ENCODE measurements around the gene TPRN.
A peak's percentile ranks its signal among the peaks of the same experiment; 100 is the strongest.

Gene TPRN

DNA sequence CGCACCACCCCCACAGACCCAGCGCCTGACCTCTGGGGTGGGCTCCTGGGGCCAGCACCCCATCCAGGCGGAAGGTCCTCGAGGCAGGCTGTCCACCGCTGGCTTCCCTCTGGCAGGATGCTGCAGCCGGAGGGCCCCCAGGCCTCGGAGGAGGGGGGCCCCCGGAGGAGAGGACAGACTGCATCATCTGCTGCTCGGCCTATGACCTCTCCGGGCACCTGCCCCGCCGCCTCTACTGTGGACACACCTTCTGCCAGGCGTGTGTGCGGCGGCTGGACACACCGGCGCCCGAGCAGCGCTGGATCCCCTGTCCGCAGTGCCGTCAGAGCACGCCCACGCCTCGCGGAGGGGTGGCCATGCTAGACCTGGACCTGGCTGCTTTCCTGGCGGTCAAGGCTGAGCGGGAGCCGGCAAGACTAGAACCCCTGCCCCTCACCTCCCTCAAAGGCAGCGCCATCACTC is 28.0 kb upstream of the TPRN start:
- no peak overlapping the region for H3K4me2 ChIP-seq (ENCODE audit: low read depth, low read length, poor library complexity, severe bottlenecking)
- TF ChIP-seq, protein P1, sequence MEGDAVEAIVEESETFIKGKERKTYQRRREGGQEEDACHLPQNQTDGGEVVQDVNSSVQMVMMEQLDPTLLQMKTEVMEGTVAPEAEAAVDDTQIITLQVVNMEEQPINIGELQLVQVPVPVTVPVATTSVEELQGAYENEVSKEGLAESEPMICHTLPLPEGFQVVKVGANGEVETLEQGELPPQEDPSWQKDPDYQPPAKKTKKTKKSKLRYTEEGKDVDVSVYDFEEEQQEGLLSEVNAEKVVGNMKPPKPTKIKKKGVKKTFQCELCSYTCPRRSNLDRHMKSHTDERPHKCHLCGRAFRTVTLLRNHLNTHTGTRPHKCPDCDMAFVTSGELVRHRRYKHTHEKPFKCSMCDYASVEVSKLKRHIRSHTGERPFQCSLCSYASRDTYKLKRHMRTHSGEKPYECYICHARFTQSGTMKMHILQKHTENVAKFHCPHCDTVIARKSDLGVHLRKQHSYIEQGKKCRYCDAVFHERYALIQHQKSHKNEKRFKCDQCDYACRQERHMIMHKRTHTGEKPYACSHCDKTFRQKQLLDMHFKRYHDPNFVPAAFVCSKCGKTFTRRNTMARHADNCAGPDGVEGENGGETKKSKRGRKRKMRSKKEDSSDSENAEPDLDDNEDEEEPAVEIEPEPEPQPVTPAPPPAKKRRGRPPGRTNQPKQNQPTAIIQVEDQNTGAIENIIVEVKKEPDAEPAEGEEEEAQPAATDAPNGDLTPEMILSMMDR (conservative IDR thresholded peaks at IDR 0.05; ENCODE audit: low read length): no peak
- no peak for TF ChIP-seq EZH2phosphoT487 (IDR thresholded peaks at IDR 0.05; ENCODE audit: borderline replicate concordance)
- H3K79me2 ChIP-seq (ENCODE audit: insufficient read depth, low read length): no peaks in the 10 kb centered on the region
- no peak overlapping the region for H3K4me3 ChIP-seq (ENCODE audit: low read length, poor library complexity, severe bottlenecking)
- H3K36me3 ChIP-seq (ENCODE audit: insufficient read depth, low read length): no peaks in the 10 kb centered on the region
- H3F3A ChIP-seq (ENCODE audit: low read depth): no peaks in the 10 kb centered on the region
- H3K27me3 ChIP-seq (ENCODE audit: insufficient read depth, low read length, poor library complexity, severe bottlenecking): no peaks in the 10 kb centered on the region
- peaks cover 15% of the 10 kb centered on the region for H3K4me1 ChIP-seq (ENCODE audit: insufficient read depth, low read length, poor library complexity, severe bottlenecking)
- H3K9me3 ChIP-seq (ENCODE audit: insufficient read depth, low read depth, low read length): no peaks in the 10 kb centered on the region
- no peak overlapping the region for H2AFZ ChIP-seq (ENCODE audit: low read length)
- no peaks in the 10 kb centered on the region for H4K20me1 ChIP-seq (ENCODE audit: insufficient read depth, low read length, poor library complexity, severe bottlenecking)
- no peak overlapping the region for H3K9ac ChIP-seq (ENCODE audit: low read depth, low read length, poor library complexity, severe bottlenecking)
- H3K9me2 ChIP-seq (replicated peaks; ENCODE audit: low read depth, low read length): no peaks in the 10 kb centered on the region

DNA sequence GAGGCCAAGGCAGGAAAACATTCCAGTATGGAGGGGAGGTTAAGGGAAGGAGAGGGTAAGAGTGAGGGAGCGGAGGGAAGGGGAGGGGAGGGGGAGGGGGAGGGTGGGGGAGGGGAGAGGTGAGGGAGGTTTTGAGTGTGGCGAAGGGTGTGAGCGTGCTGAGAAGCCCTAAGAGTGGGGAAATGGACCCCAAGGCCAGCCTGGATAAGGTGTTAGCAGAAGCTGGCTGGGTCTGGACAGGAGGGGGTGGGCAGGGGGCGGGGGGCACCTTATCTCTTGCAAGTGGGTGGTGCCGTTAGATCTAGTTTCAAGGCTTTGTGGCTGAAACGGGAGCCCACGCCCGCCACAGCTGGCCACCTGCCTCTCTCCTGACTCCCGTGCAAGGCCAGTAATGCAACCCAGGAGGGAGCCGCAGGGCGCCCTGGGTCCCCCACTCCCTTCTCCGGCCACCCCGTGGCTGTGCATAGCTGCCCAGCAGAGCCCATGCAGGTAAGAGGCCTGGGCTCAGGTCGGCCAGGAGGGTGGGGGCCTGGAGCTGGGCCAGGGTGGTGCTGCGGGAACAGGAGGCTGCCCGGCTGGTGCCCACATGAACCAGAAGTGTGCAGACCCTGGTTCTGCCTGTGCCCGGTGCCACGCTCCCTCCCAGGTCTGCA is 27.4 kb upstream of the TPRN start:
- no peak overlapping the region for H2AFZ ChIP-seq (ENCODE audit: low read length)
- H3K9me3 ChIP-seq (ENCODE audit: insufficient read depth, low read depth, low read length): no peaks in the 10 kb centered on the region
- no peaks in the 10 kb centered on the region for H4K20me1 ChIP-seq (ENCODE audit: insufficient read depth, low read length, poor library complexity, severe bottlenecking)
- TF ChIP-seq, protein P1 (conservative IDR thresholded peaks at IDR 0.05; ENCODE audit: low read length): no peak
- TF ChIP-seq EZH2phosphoT487 (IDR thresholded peaks at IDR 0.05; ENCODE audit: borderline replicate concordance): no peak
- H3K27me3 ChIP-seq (ENCODE audit: insufficient read depth, low read length, poor library complexity, severe bottlenecking): no peaks in the 10 kb centered on the region
- no peak overlapping the region for H3K9ac ChIP-seq (ENCODE audit: low read depth, low read length, poor library complexity, severe bottlenecking)
- H3F3A ChIP-seq (ENCODE audit: low read depth): no peaks in the 10 kb centered on the region
- H3K4me2 ChIP-seq (ENCODE audit: low read depth, low read length, poor library complexity, severe bottlenecking): no peak overlapping the region
- H3K4me3 ChIP-seq (ENCODE audit: low read length, poor library complexity, severe bottlenecking): no peak overlapping the region
- H3K9me2 ChIP-seq (replicated peaks; ENCODE audit: low read depth, low read length): no peaks in the 10 kb centered on the region
- no peaks in the 10 kb centered on the region for H3K36me3 ChIP-seq (ENCODE audit: insufficient read depth, low read length)
- H3K4me1 ChIP-seq (ENCODE audit: insufficient read depth, low read length, poor library complexity, severe bottlenecking): peaks cover 16% of the 10 kb centered on the region
- no peaks in the 10 kb centered on the region for H3K79me2 ChIP-seq (ENCODE audit: insufficient read depth, low read length)

GRCh38 chr9:137227054-137227852 is 26.7 kb upstream of the TPRN start, which contains the start of gene RNF224:
TSS of gene RNF224 (plus strand) at chr9:137227502. CDS start at chr9:137228336, 834 bp downstream.
- no peak within 1 kb of the TSS for H3K4me2 ChIP-seq (ENCODE audit: low read depth, low read length, poor library complexity, severe bottlenecking)
- H3K9me2 ChIP-seq (replicated peaks; ENCODE audit: low read depth, low read length): no peaks in the 10 kb centered on the region
- H2AFZ ChIP-seq (ENCODE audit: low read length): no peak within 1 kb of the TSS
- no peaks in the 10 kb centered on the region for H3K36me3 ChIP-seq (ENCODE audit: insufficient read depth, low read length)
- H3K27me3 ChIP-seq (ENCODE audit: insufficient read depth, low read length, poor library complexity, severe bottlenecking): no peaks in the 10 kb centered on the region
- TF ChIP-seq, protein P1 (conservative IDR thresholded peaks at IDR 0.05; ENCODE audit: low read length): peak; percentile 89
- no peak for TF ChIP-seq EZH2phosphoT487 (IDR thresholded peaks at IDR 0.05; ENCODE audit: borderline replicate concordance)
- no peak within 1 kb of the TSS for H3K4me3 ChIP-seq (ENCODE audit: low read length, poor library complexity, severe bottlenecking)
- peak within 1 kb of the TSS; percentile 36 for H3K9ac ChIP-seq (ENCODE audit: low read depth, low read length, poor library complexity, severe bottlenecking)
- H3K79me2 ChIP-seq (ENCODE audit: insufficient read depth, low read length): no peaks in the 10 kb centered on the region
- H3K9me3 ChIP-seq (ENCODE audit: insufficient read depth, low read depth, low read length): no peaks in the 10 kb centered on the region
- no peaks in the 10 kb centered on the region for H4K20me1 ChIP-seq (ENCODE audit: insufficient read depth, low read length, poor library complexity, severe bottlenecking)
- peaks cover 21% of the 10 kb centered on the region for H3K4me1 ChIP-seq (ENCODE audit: insufficient read depth, low read length, poor library complexity, severe bottlenecking)
- H3F3A ChIP-seq (ENCODE audit: low read depth): no peaks in the 10 kb centered on the region

Measured in Loucy (cell line).